WTC11 (cell line): ENCODE measurements around the gene CERCAM. TPM values are rescaled to one million over a fixed set of nuclear protein-coding genes. Genes with fewer than 3 reads are reported as not detected.

Source experiments
- CTCF ChIP-seq: fragments of 200-600 bp; IDR thresholded peaks from 2 replicates; pipeline ENCODE4 v1.8.0; 2022; ENCODE audit warnings: antibody characterized with exemption
- E2F1 ChIP-seq: sonication (generic); formaldehyde crosslinking; IDR thresholded peaks from 2 replicates; pipeline ENCODE4 v1.8.0; 2022; ENCODE audit warnings: mild to moderate bottlenecking, missing genetic modification reagents
- EMX1 ChIP-seq: fragments of 250-450 bp; sonication (Bioruptor Pico); IDR thresholded peaks from 2 replicates; pipeline ENCODE4 v1.8.0; 2021; ENCODE audit warnings: mild to moderate bottlenecking
- ERG ChIP-seq: fragments of 250-450 bp; sonication (Bioruptor Pico); IDR thresholded peaks from 2 replicates; pipeline ENCODE4 v1.8.0; 2021; ENCODE audit warnings: mild to moderate bottlenecking
- ETV6 ChIP-seq: sonication (generic); formaldehyde crosslinking; IDR thresholded peaks from 2 replicates; pipeline ENCODE4 v1.8.1; 2022; ENCODE audit warnings: mild to moderate bottlenecking, missing genetic modification reagents
- FOXP1 ChIP-seq: sonication (generic); formaldehyde crosslinking; IDR thresholded peaks from 2 replicates; pipeline ENCODE4 v1.8.0; 2022; ENCODE audit warnings: missing genetic modification reagents, mild to moderate bottlenecking, moderate library complexity, borderline replicate concordance
- GABPB1 ChIP-seq: sonication (generic); formaldehyde crosslinking; IDR thresholded peaks from 2 replicates; pipeline ENCODE4 v1.8.1; 2023; ENCODE audit warnings: mild to moderate bottlenecking, missing genetic modification reagents
- GTF2I ChIP-seq: fragments of 250-450 bp; sonication (Bioruptor Pico); conservative IDR thresholded peaks from 2 replicates; pipeline ENCODE4 v1.4.0; 2021; ENCODE audit warnings: mild to moderate bottlenecking
- IRF2 ChIP-seq: sonication (generic); formaldehyde crosslinking; IDR thresholded peaks from 2 replicates; pipeline ENCODE4 v1.8.0; 2022; ENCODE audit warnings: low read depth, missing genetic modification reagents, borderline replicate concordance
- JAZF1 ChIP-seq: fragments of 250-450 bp; sonication (Bioruptor Pico); IDR thresholded peaks from 2 replicates; pipeline ENCODE4 v1.9.0; 2021; ENCODE audit warnings: moderate library complexity, mild to moderate bottlenecking, inconsistent platforms
- MAX ChIP-seq: sonication (generic); formaldehyde crosslinking; IDR thresholded peaks from 2 replicates; pipeline ENCODE4 v1.8.0; 2022; ENCODE audit warnings: mild to moderate bottlenecking, missing genetic modification reagents
- SMAD3 ChIP-seq: sonication (generic); formaldehyde crosslinking; IDR thresholded peaks from 2 replicates; pipeline ENCODE4 v1.8.0; 2022; ENCODE audit warnings: missing genetic modification reagents, mild to moderate bottlenecking, borderline replicate concordance
- SMAD4 ChIP-seq: sonication (generic); formaldehyde crosslinking; IDR thresholded peaks from 2 replicates; pipeline ENCODE4 v1.8.0; 2022; ENCODE audit warnings: mild to moderate bottlenecking, missing genetic modification reagents
- SOX15 ChIP-seq: fragments of 250-450 bp; sonication (Bioruptor Pico); IDR thresholded peaks from 2 replicates; pipeline ENCODE4 v1.9.0; 2021; ENCODE audit warnings: mild to moderate bottlenecking
- TP53 ChIP-seq: sonication (generic); formaldehyde crosslinking; IDR thresholded peaks from 2 replicates; pipeline ENCODE4 v1.8.1; 2023; ENCODE audit warnings: mild to moderate bottlenecking, missing genetic modification reagents
- USF1 ChIP-seq: sonication (generic); formaldehyde crosslinking; IDR thresholded peaks from 2 replicates; pipeline ENCODE4 v1.8.0; 2022; ENCODE audit warnings: mild to moderate bottlenecking, missing genetic modification reagents
- USF2 ChIP-seq: sonication (generic); formaldehyde crosslinking; IDR thresholded peaks from 2 replicates; pipeline ENCODE4 v1.8.1; 2023; ENCODE audit warnings: mild to moderate bottlenecking, missing genetic modification reagents, moderate library complexity
- ZNF263 ChIP-seq: sonication (generic); formaldehyde crosslinking; IDR thresholded peaks from 2 replicates; pipeline ENCODE4 v1.8.1; 2022; ENCODE audit warnings: low read depth, mild to moderate bottlenecking, moderate library complexity, missing genetic modification reagents
- ZNF281 ChIP-seq: sonication (generic); formaldehyde crosslinking; IDR thresholded peaks from 2 replicates; pipeline ENCODE4 v1.8.0; 2023; ENCODE audit warnings: mild to moderate bottlenecking, missing genetic modification reagents
- ZNF317 ChIP-seq: sonication (generic); formaldehyde crosslinking; IDR thresholded peaks from 2 replicates; pipeline ENCODE4 v1.8.1; 2023; ENCODE audit warnings: low read depth, mild to moderate bottlenecking, moderate library complexity, missing genetic modification reagents, borderline replicate concordance
- ZNF396 ChIP-seq: fragments of 250-450 bp; sonication (Bioruptor Pico); IDR thresholded peaks from 2 replicates; pipeline ENCODE4 v1.8.0; 2021; ENCODE audit warnings: mild to moderate bottlenecking, moderate library complexity, borderline replicate concordance
- ZNF416 ChIP-seq: fragments of 250-450 bp; sonication (Bioruptor Pico); IDR thresholded peaks from 2 replicates; pipeline ENCODE4 v1.9.0; 2021; ENCODE audit warnings: mild to moderate bottlenecking, inconsistent platforms
- ZNF423 ChIP-seq: fragments of 250-450 bp; sonication (Bioruptor Pico); IDR thresholded peaks from 2 replicates; pipeline ENCODE4 v2.1.2; 2022; ENCODE audit warnings: mild to moderate bottlenecking, moderate library complexity
- ZNF532 ChIP-seq: fragments of 250-450 bp; sonication (Bioruptor Pico); IDR thresholded peaks from 2 replicates; pipeline ENCODE4 v1.9.0; 2021; ENCODE audit warnings: mild to moderate bottlenecking, borderline replicate concordance
- ZNF671 ChIP-seq: fragments of 250-450 bp; sonication (Bioruptor Pico); IDR thresholded peaks from 2 replicates; pipeline ENCODE4 v1.8.0; 2021; ENCODE audit warnings: mild to moderate bottlenecking
- total RNA-seq: library from RNA; stranded (reverse); gene quantifications from 3 replicates; pipeline ENCODE4 v1.2.3, GENCODE V29; 2021

CERCAM gene
- total RNA-seq, 1 experiment from 2014 or later: 15.2 TPM

- TF ChIP-seq USF2 (no peak), ZNF317 (no peak), ZNF263 (CRISPR knock-in tag) (no peak), SOX15 (no peak), CTCF (peak; percentile 42), USF1 (CRISPR knock-in tag) (no peak), ZNF532 (CRISPR knock-in tag) (no peak), ETV6 (peak; percentile 6; the same call in 1 of the 2 replicates), EMX1 (no peak), TP53 (no peak), MAX (no peak; the same call in 1 of the 2 replicates), GABPB1 (CRISPR knock-in tag) (no peak; the same call in 1 of the 2 replicates), ZNF423 (CRISPR knock-in tag) (peak; percentile 19; the same call in 1 of the 2 replicates), FOXP1 (CRISPR knock-in tag) (no peak), JAZF1 (no peak), GTF2I (CRISPR knock-in tag) (no peak), SMAD3 (CRISPR knock-in tag) (no peak), SMAD4 (CRISPR knock-in tag) (no peak), ZNF281 (CRISPR knock-in tag) (no peak), IRF2 (CRISPR knock-in tag) (no peak), ZNF416 (no peak), ZNF671 (CRISPR knock-in tag) (no peak), ERG (CRISPR knock-in tag) (no peak), ZNF396 (CRISPR knock-in tag) (no peak), E2F1 (CRISPR knock-in tag) (no peak)
Measured at GRCh38 chr9:128420060-128420650, 502 bp upstream of the CERCAM start (continued).
